H9 (cell line): ENCODE results near the gene SEMA4D. TPM values are rescaled to one million over a fixed set of nuclear protein-coding genes. Genes with fewer than 3 reads are reported as not detected.
A peak's percentile ranks its signal among the peaks of the same experiment; 100 is the strongest.

ENCODE experiments used
- DNase-seq: peaks from one replicate; pipeline ENCODE4 v3.0.0-alpha.2; 2017
- H2AFZ ChIP-seq: one replicate; pipeline ENCODE4 v1.6.1; 2013; ENCODE audit warnings: mild to moderate bottlenecking, low read length, control low read depth, moderate library complexity
- H2AK5ac ChIP-seq: 2 replicates; pipeline ENCODE4 v1.6.1; 2013; ENCODE audit warnings: low read length, control low read depth, mixed read lengths; ENCODE audit not compliant: insufficient read length
- H2BK120ac ChIP-seq: one replicate; pipeline ENCODE4 v1.6.1; 2013; ENCODE audit warnings: low read depth, mild to moderate bottlenecking, low read length, control low read depth, inconsistent platforms; ENCODE audit not compliant: poor library complexity, severe bottlenecking
- H2BK12ac ChIP-seq: 2 replicates; pipeline ENCODE4 v1.6.1; 2013; ENCODE audit warnings: low read length, control low read depth, mixed read lengths, low read depth; ENCODE audit not compliant: insufficient read length
- H2BK15ac ChIP-seq: 2 replicates; pipeline ENCODE4 v1.6.1; 2013; ENCODE audit warnings: low read depth, low read length, control low read depth
- H2BK20ac ChIP-seq: one replicate; pipeline ENCODE4 v1.6.1; 2013; ENCODE audit warnings: low read depth, mild to moderate bottlenecking, low read length, control low read depth, inconsistent platforms; ENCODE audit not compliant: poor library complexity, severe bottlenecking
- H2BK5ac ChIP-seq: 2 replicates; pipeline ENCODE4 v1.6.1; 2013; ENCODE audit warnings: low read length, control low read depth, mixed read lengths; ENCODE audit not compliant: insufficient read length
- H3K14ac ChIP-seq: 2 replicates; pipeline ENCODE4 v1.6.1; 2013; ENCODE audit warnings: low read length, control low read depth; ENCODE audit not compliant: insufficient read depth
- H3K18ac ChIP-seq: 2 replicates; pipeline ENCODE4 v1.6.1; 2013; ENCODE audit warnings: low read depth, mild to moderate bottlenecking, mixed read lengths, low read length, control low read depth; ENCODE audit not compliant: insufficient read length
- H3K23ac ChIP-seq: 2 replicates; pipeline ENCODE4 v1.6.1; 2013; ENCODE audit warnings: low read length, control low read depth, mixed read lengths, low read depth; ENCODE audit not compliant: insufficient read length
- H3K23me2 ChIP-seq: 2 replicates; pipeline ENCODE4 v1.6.1; 2013; ENCODE audit warnings: low read depth, mild to moderate bottlenecking, mixed read lengths, low read length, control low read depth; ENCODE audit not compliant: insufficient read length, poor library complexity, severe bottlenecking
- H3K27ac ChIP-seq: 2 replicates; pipeline ENCODE4 v1.5.1; 2013; ENCODE audit warnings: low read length, control low read depth, mixed read lengths, low read depth; ENCODE audit not compliant: insufficient read length
- H3K27me3 ChIP-seq: 2 replicates; pipeline ENCODE4 v1.6.1; 2013; ENCODE audit warnings: low read length, control low read depth, inconsistent platforms; ENCODE audit not compliant: insufficient read depth
- H3K4ac ChIP-seq: 2 replicates; pipeline ENCODE4 v1.6.1; 2013; ENCODE audit warnings: low read depth, mild to moderate bottlenecking, control low read depth, inconsistent platforms, low read length, moderate library complexity
- H3K4me1 ChIP-seq: 2 replicates; pipeline ENCODE4 v1.6.1; 2013; ENCODE audit warnings: low read length, control low read depth, inconsistent platforms; ENCODE audit not compliant: insufficient read depth
- H3K4me2 ChIP-seq: 2 replicates; pipeline ENCODE4 v1.6.1; 2013; ENCODE audit warnings: low read length, control low read depth, mixed read lengths; ENCODE audit not compliant: insufficient read length, insufficient read depth
- H3K56ac ChIP-seq: 2 replicates; pipeline ENCODE4 v1.6.1; 2013; ENCODE audit warnings: low read depth, mild to moderate bottlenecking, mixed read lengths, low read length, control low read depth; ENCODE audit not compliant: insufficient read length
- H3K79me1 ChIP-seq: 2 replicates; pipeline ENCODE4 v1.6.1; 2013; ENCODE audit warnings: low read depth, mild to moderate bottlenecking, moderate library complexity, low read length, control low read depth, inconsistent platforms; ENCODE audit not compliant: insufficient read depth, poor library complexity, severe bottlenecking
- H3K79me2 ChIP-seq: 2 replicates; pipeline ENCODE4 v1.6.1; 2013; ENCODE audit warnings: low read length, control low read depth, inconsistent platforms; ENCODE audit not compliant: insufficient read depth
- H3K9ac ChIP-seq: 2 replicates; pipeline ENCODE4 v1.6.1; 2013; ENCODE audit warnings: low read length, control low read depth, mixed read lengths; ENCODE audit not compliant: insufficient read length; ENCODE audit errors: extremely low read depth
- H3K9me3 ChIP-seq: one replicate; pipeline ENCODE4 v1.6.1; 2013; ENCODE audit warnings: low read depth, low read length, inconsistent platforms; ENCODE audit not compliant: control insufficient read depth
- H3T11ph ChIP-seq: one replicate; pipeline ENCODE4 v1.6.1; 2013; ENCODE audit warnings: mild to moderate bottlenecking, low read length, control low read depth, inconsistent platforms
- H4K20me1 ChIP-seq: one replicate; pipeline ENCODE4 v1.6.1; 2013; ENCODE audit not compliant: control insufficient read depth, insufficient read length, insufficient read depth
- H4K5ac ChIP-seq: 2 replicates; pipeline ENCODE4 v1.6.1; 2013; ENCODE audit warnings: low read depth, mild to moderate bottlenecking, mixed read lengths, low read length, control low read depth; ENCODE audit not compliant: insufficient read length
- H4K8ac ChIP-seq: replicated peaks from 2 replicates; pipeline ENCODE4 v1.6.1; 2013; ENCODE audit warnings: low read length, control low read depth, mixed read lengths, low read depth; ENCODE audit not compliant: insufficient read length
- H4K91ac ChIP-seq: 2 replicates; pipeline ENCODE4 v1.6.1; 2013; ENCODE audit warnings: low read depth, mild to moderate bottlenecking, moderate library complexity, mixed read lengths, low read length, control low read depth; ENCODE audit not compliant: insufficient read length
- H3K27ac Mint-ChIP-seq, 3 experiments: 2 replicates in 2 of 3; 3 replicates in 1 of 3; pipeline ENCODE4 v1.8.0; 2020 to 2021; ENCODE audit warnings: mixed read lengths in 3 of 3, mild to moderate bottlenecking in 1 of 3, moderate library complexity in 1 of 3
- H3K27me3 Mint-ChIP-seq: 2 replicates; pipeline ENCODE4 v1.8.0; 2021; ENCODE audit warnings: low read depth, mild to moderate bottlenecking, moderate library complexity, mixed read lengths
- H3K36me3 Mint-ChIP-seq, 3 experiments: 2 replicates in 2 of 3; 3 replicates in 1 of 3; pipeline ENCODE4 v1.8.0; 2020 to 2021; ENCODE audit warnings: low read depth in 3 of 3, mixed read lengths in 3 of 3; ENCODE audit not compliant: insufficient read depth in 1 of 3
- H3K4me1 Mint-ChIP-seq, 2 experiments: 2 replicates each; pipeline ENCODE4 v1.8.0; 2020; ENCODE audit warnings: mixed read lengths in 2 of 2
- H3K4me3 Mint-ChIP-seq, 2 experiments: 2 replicates in 1 of 2; 3 replicates in 1 of 2; pipeline ENCODE4 v1.8.0; 2020 to 2021; ENCODE audit warnings: mild to moderate bottlenecking in 2 of 2, mixed read lengths in 2 of 2, moderate library complexity in 1 of 2
- H3K9me3 Mint-ChIP-seq, 2 experiments: 2 replicates in 1 of 2; 3 replicates in 1 of 2; pipeline ENCODE4 v1.8.0; 2020; ENCODE audit warnings: mild to moderate bottlenecking in 2 of 2, mixed read lengths in 2 of 2, moderate library complexity in 1 of 2
- CTCF ChIP-seq: fragments of 200-600 bp; sonication (generic); conservative IDR thresholded peaks from 3 replicates; pipeline ENCODE4 v1.8.0; 2021; ENCODE audit warnings: antibody characterized with exemption, mild to moderate bottlenecking
- WGBS: extraction: QIAGEN DNeasy Blood & Tissue Kit; methylation state at CpG from one replicate; pipeline ENCODE4 v1.1.7; 2013; ENCODE audit warnings: missing lambda C conversion rate, low lambda C conversion rate, mixed read lengths; ENCODE audit not compliant: insufficient read length; ENCODE audit errors: extremely low coverage; 5-methylcytosine and 5-hydroxymethylcytosine counted together
- total RNA-seq: library from RNA; stranded (reverse); gene quantifications from 2 replicates; pipeline ENCODE4 v1.2.1, GENCODE V29; 2021

The SEMA4D gene
- total RNA-seq, 1 experiment from 2014 or later: 47.2 TPM

- TF ChIP-seq CTCF: no peak
- Histone ChIP-seq H3K4me2 (no peak overlapping the region), H2BK20ac (no peak overlapping the region), H4K20me1 (no peaks in the 10 kb centered on the region), H3K23ac (no peak overlapping the region), H3K79me2 (peaks cover 4% of the 10 kb centered on the region; the same call in 1 of the 2 replicates), H2AK5ac (no peak overlapping the region), H2AFZ (no peak overlapping the region), H2BK15ac (no peak overlapping the region), H3K9me3 (no peaks in the 10 kb centered on the region), H2BK12ac (no peak overlapping the region), H3K56ac (no peak overlapping the region), H4K8ac (no peak overlapping the region), H3K23me2 (no peaks in the 10 kb centered on the region), H3T11ph (no peak overlapping the region), H4K91ac (no peak overlapping the region), H3K18ac (no peak overlapping the region), H3K4me1 (0 out of 2 replicates have a peak, but pooled peaks cover 2% of the 10 kb centered on the region), H3K27me3 (no peaks in the 10 kb centered on the region), H2BK120ac (no peak overlapping the region), H3K27ac (no peak overlapping the region), H3K79me1 (no peaks in the 10 kb centered on the region), H3K4ac (no peak overlapping the region), H3K9ac (no peak overlapping the region), H2BK5ac (no peak overlapping the region), H3K14ac (no peak overlapping the region), H4K5ac (no peak overlapping the region)
- no peaks in the 10 kb centered on the region for H3K27me3 Mint-ChIP-seq
- no CpG with 5 or more reads among the region's 7 CpGs for WGBS
- peaks cover 13 to 33% (median 31%) of the 10 kb centered on the region in 3 experiments for H3K36me3 Mint-ChIP-seq
- H3K4me3 Mint-ChIP-seq: no peak overlapping the region
- H3K27ac Mint-ChIP-seq: peak overlapping the region in 2 of 3 experiments; percentile 83 to 84; a peak in 3 of 7 replicates
- H3K9me3 Mint-ChIP-seq: no peaks in the 10 kb centered on the region
- H3K4me1 Mint-ChIP-seq: peaks cover 7 to 14% of the 10 kb centered on the region in 2 experiments; a peak in 3 of 4 replicates
- no peak for DNase-seq
Observed at GRCh38 chr9:89452561-89452960, 45.4 kb downstream of the SEMA4D start.
